Measurements from ENCODE around the gene VILL.

Gene VILL

GRCh38 chr3:37952564-37952963, 38.0 kb upstream of the VILL start:
- Histone ChIP-seq H3K9ac (ENCODE audit: low read length) (no peak overlapping the region), H3K4me3 (ENCODE audit: low read depth, low read length) (no peak overlapping the region), H3K4me1 (ENCODE audit: control insufficient read depth, insufficient read depth, low read length) (peaks cover 12% of the 10 kb centered on the region), H3K27ac (ENCODE audit: low read depth, low read length) (no peak overlapping the region), H3K9me3 (ENCODE audit: control insufficient read depth, insufficient read depth, low read depth, low read length) (no peaks in the 10 kb centered on the region), H3K36me3 (ENCODE audit: control insufficient read depth, insufficient read depth, low read length) (0 out of 2 replicates have a peak, but pooled peaks cover 6% of the 10 kb centered on the region), H3K27me3 (ENCODE audit: control insufficient read depth, insufficient read depth, low read length) (no peaks in the 10 kb centered on the region)

- Histone ChIP-seq H3K36me3 (ENCODE audit: control insufficient read depth, insufficient read depth, low read length) (0 out of 2 replicates have a peak, but pooled peaks cover 6% of the 10 kb centered on the region), H3K4me3 (ENCODE audit: low read depth, low read length) (no peak overlapping the region), H3K9ac (ENCODE audit: low read length) (no peak overlapping the region), H3K27me3 (ENCODE audit: control insufficient read depth, insufficient read depth, low read length) (no peaks in the 10 kb centered on the region), H3K27ac (ENCODE audit: low read depth, low read length) (no peak overlapping the region), H3K9me3 (ENCODE audit: control insufficient read depth, insufficient read depth, low read depth, low read length) (no peaks in the 10 kb centered on the region), H3K4me1 (ENCODE audit: control insufficient read depth, insufficient read depth, low read length) (peaks cover 12% of the 10 kb centered on the region)
Measured at GRCh38 chr3:37953226-37953625, 37.4 kb upstream of the VILL start.

GRCh38 chr3:37953707-37954394, 36.7 kb upstream of the VILL start:
- H3K27ac ChIP-seq (ENCODE audit: low read depth, low read length) = no peak overlapping the region
- H3K9ac ChIP-seq (ENCODE audit: low read length) = no peak overlapping the region
- H3K9me3 ChIP-seq (ENCODE audit: control insufficient read depth, insufficient read depth, low read depth, low read length) = no peaks in the 10 kb centered on the region
- no peak overlapping the region for H3K4me3 ChIP-seq (ENCODE audit: low read depth, low read length)
- no peaks in the 10 kb centered on the region for H3K27me3 ChIP-seq (ENCODE audit: control insufficient read depth, insufficient read depth, low read length)
- peaks cover 12% of the 10 kb centered on the region for H3K4me1 ChIP-seq (ENCODE audit: control insufficient read depth, insufficient read depth, low read length)
- 0 out of 2 replicates have a peak, but pooled peaks cover 6% of the 10 kb centered on the region for H3K36me3 ChIP-seq (ENCODE audit: control insufficient read depth, insufficient read depth, low read length)

GRCh38 chr3:37954881-37955280, 35.7 kb upstream of the VILL start:
- 0 out of 2 replicates have a peak, but pooled peaks cover 6% of the 10 kb centered on the region for H3K36me3 ChIP-seq (ENCODE audit: control insufficient read depth, insufficient read depth, low read length)
- H3K4me1 ChIP-seq (ENCODE audit: control insufficient read depth, insufficient read depth, low read length) = peaks cover 12% of the 10 kb centered on the region
- no peak overlapping the region for H3K4me3 ChIP-seq (ENCODE audit: low read depth, low read length)
- no peaks in the 10 kb centered on the region for H3K27me3 ChIP-seq (ENCODE audit: control insufficient read depth, insufficient read depth, low read length)
- no peak overlapping the region for H3K9ac ChIP-seq (ENCODE audit: low read length)
- no peaks in the 10 kb centered on the region for H3K9me3 ChIP-seq (ENCODE audit: control insufficient read depth, insufficient read depth, low read depth, low read length)
- no peak overlapping the region for H3K27ac ChIP-seq (ENCODE audit: low read depth, low read length)

GRCh38 chr3:37955918-37956707, 34.5 kb upstream of the VILL start:
- Histone ChIP-seq H3K4me1 (ENCODE audit: control insufficient read depth, insufficient read depth, low read length) (peaks cover 14% of the 10 kb centered on the region), H3K9ac (ENCODE audit: low read length) (no peak overlapping the region), H3K9me3 (ENCODE audit: control insufficient read depth, insufficient read depth, low read depth, low read length) (no peaks in the 10 kb centered on the region), H3K4me3 (ENCODE audit: low read depth, low read length) (no peak overlapping the region), H3K27ac (ENCODE audit: low read depth, low read length) (peak overlapping the region; percentile 45; the same call in 1 of the 2 replicates), H3K36me3 (ENCODE audit: control insufficient read depth, insufficient read depth, low read length) (0 out of 2 replicates have a peak, but pooled peaks cover 6% of the 10 kb centered on the region), H3K27me3 (ENCODE audit: control insufficient read depth, insufficient read depth, low read length) (no peaks in the 10 kb centered on the region)

GRCh38 chr3:37956723-37957538, 33.7 kb upstream of the VILL start:
- Histone ChIP-seq H3K27me3 (ENCODE audit: control insufficient read depth, insufficient read depth, low read length) (no peaks in the 10 kb centered on the region), H3K36me3 (ENCODE audit: control insufficient read depth, insufficient read depth, low read length) (0 out of 2 replicates have a peak, but pooled peaks cover 6% of the 10 kb centered on the region), H3K4me3 (ENCODE audit: low read depth, low read length) (no peak overlapping the region), H3K9ac (ENCODE audit: low read length) (no peak overlapping the region), H3K4me1 (ENCODE audit: control insufficient read depth, insufficient read depth, low read length) (peaks cover 22% of the 10 kb centered on the region), H3K27ac (ENCODE audit: low read depth, low read length) (no peak overlapping the region), H3K9me3 (ENCODE audit: control insufficient read depth, insufficient read depth, low read depth, low read length) (no peaks in the 10 kb centered on the region)

GRCh38 chr3:37957539-37957936, 33.0 kb upstream of the VILL start:
- Histone ChIP-seq H3K36me3 (ENCODE audit: control insufficient read depth, insufficient read depth, low read length) (0 out of 2 replicates have a peak, but pooled peaks cover 6% of the 10 kb centered on the region), H3K9ac (ENCODE audit: low read length) (no peak overlapping the region), H3K27ac (ENCODE audit: low read depth, low read length) (no peak overlapping the region), H3K4me1 (ENCODE audit: control insufficient read depth, insufficient read depth, low read length) (peaks cover 28% of the 10 kb centered on the region), H3K4me3 (ENCODE audit: low read depth, low read length) (no peak overlapping the region), H3K9me3 (ENCODE audit: control insufficient read depth, insufficient read depth, low read depth, low read length) (no peaks in the 10 kb centered on the region), H3K27me3 (ENCODE audit: control insufficient read depth, insufficient read depth, low read length) (no peaks in the 10 kb centered on the region)

GRCh38 chr3:37961622-37962431, 28.8 kb upstream of the VILL start:
- no peaks in the 10 kb centered on the region for H3K27me3 ChIP-seq (ENCODE audit: control insufficient read depth, insufficient read depth, low read length)
- peaks cover 23% of the 10 kb centered on the region for H3K4me1 ChIP-seq (ENCODE audit: control insufficient read depth, insufficient read depth, low read length)
- peak overlapping the region; percentile 35 for H3K9ac ChIP-seq (ENCODE audit: low read length)
- H3K27ac ChIP-seq (ENCODE audit: low read depth, low read length) = peak overlapping the region; percentile 80
- no peaks in the 10 kb centered on the region for H3K36me3 ChIP-seq (ENCODE audit: control insufficient read depth, insufficient read depth, low read length)
- H3K4me3 ChIP-seq (ENCODE audit: low read depth, low read length) = no peak overlapping the region
- no peaks in the 10 kb centered on the region for H3K9me3 ChIP-seq (ENCODE audit: control insufficient read depth, insufficient read depth, low read depth, low read length)

- Histone ChIP-seq H3K4me1 (ENCODE audit: control insufficient read depth, insufficient read depth, low read length) (peaks cover 23% of the 10 kb centered on the region), H3K4me3 (ENCODE audit: low read depth, low read length) (no peak overlapping the region), H3K27me3 (ENCODE audit: control insufficient read depth, insufficient read depth, low read length) (no peaks in the 10 kb centered on the region), H3K9ac (ENCODE audit: low read length) (no peak overlapping the region), H3K9me3 (ENCODE audit: control insufficient read depth, insufficient read depth, low read depth, low read length) (no peaks in the 10 kb centered on the region), H3K27ac (ENCODE audit: low read depth, low read length) (peak overlapping the region; percentile 80; the same call in 1 of the 2 replicates), H3K36me3 (ENCODE audit: control insufficient read depth, insufficient read depth, low read length) (no peaks in the 10 kb centered on the region)
Measured at GRCh38 chr3:37963016-37963415, 27.6 kb upstream of the VILL start.

GRCh38 chr3:37963635-37964034, 27.0 kb upstream of the VILL start:
- Histone ChIP-seq H3K4me3 (ENCODE audit: low read depth, low read length) (no peak overlapping the region), H3K36me3 (ENCODE audit: control insufficient read depth, insufficient read depth, low read length) (no peaks in the 10 kb centered on the region), H3K9me3 (ENCODE audit: control insufficient read depth, insufficient read depth, low read depth, low read length) (no peaks in the 10 kb centered on the region), H3K9ac (ENCODE audit: low read length) (no peak overlapping the region), H3K27me3 (ENCODE audit: control insufficient read depth, insufficient read depth, low read length) (no peaks in the 10 kb centered on the region), H3K4me1 (ENCODE audit: control insufficient read depth, insufficient read depth, low read length) (peaks cover 23% of the 10 kb centered on the region), H3K27ac (ENCODE audit: low read depth, low read length) (0 out of 2 replicates have a peak overlapping the region, but pooled peaks have one; percentile 80)
